HG02943 (cell line): ENCODE measurements around the gene YPEL3.
"Not testable (repeated sequence)": the region's sequence is repeated elsewhere in the genome, so short reads cannot be mapped to it uniquely, and the experiment has no call there.

Experiments used
- ATAC-seq: cut with Tn5 transposase; IDR thresholded peaks from one replicate; pipeline ENCODE4 v1.9.1; 2021; ENCODE audit warnings: mild to moderate bottlenecking, low read depth, moderate library complexity; ENCODE audit not compliant: unreplicated experiment

YPEL3 gene

DNA sequence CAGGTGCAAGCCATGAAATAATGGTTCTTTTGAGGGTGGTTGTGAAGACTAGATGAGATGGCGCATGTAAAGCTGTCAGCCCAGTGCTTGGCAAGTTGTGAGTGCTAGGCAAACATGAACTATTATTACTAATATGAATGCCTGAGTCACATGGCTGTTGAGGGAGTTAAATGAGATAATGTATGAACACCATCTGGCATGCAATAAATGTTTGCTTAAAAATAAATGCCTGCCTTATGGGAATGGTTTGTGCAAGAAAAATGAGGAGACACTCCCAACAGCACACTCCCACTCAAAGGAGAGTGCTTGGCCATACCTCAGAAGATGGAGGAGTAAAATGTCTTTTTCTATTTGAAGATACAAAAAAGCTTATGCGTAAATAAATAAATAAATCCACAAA is 23.4 kb upstream of the YPEL3 start:
- no peak for ATAC-seq

DNA sequence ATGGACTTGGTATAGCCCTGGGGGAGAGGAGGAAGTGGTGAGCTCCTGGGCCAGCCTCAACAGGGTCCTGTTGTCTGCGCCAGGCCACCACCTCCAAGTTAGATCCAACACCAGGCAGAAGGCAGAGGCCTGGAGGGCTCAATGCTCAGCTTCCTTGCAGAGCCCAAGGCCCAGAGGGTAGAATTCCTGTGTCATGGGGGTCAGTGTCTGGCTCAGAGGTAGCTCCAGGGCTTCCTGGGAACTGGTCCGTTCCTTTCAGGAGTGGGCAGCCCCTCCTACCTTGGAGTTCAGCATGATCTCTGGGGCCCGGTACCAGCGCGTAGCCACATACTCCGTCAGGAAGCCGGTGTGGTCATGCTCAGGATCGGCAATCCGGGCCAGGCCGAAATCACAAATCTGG is 21.8 kb upstream of the YPEL3 start:
- ATAC-seq, result no peak

DNA sequence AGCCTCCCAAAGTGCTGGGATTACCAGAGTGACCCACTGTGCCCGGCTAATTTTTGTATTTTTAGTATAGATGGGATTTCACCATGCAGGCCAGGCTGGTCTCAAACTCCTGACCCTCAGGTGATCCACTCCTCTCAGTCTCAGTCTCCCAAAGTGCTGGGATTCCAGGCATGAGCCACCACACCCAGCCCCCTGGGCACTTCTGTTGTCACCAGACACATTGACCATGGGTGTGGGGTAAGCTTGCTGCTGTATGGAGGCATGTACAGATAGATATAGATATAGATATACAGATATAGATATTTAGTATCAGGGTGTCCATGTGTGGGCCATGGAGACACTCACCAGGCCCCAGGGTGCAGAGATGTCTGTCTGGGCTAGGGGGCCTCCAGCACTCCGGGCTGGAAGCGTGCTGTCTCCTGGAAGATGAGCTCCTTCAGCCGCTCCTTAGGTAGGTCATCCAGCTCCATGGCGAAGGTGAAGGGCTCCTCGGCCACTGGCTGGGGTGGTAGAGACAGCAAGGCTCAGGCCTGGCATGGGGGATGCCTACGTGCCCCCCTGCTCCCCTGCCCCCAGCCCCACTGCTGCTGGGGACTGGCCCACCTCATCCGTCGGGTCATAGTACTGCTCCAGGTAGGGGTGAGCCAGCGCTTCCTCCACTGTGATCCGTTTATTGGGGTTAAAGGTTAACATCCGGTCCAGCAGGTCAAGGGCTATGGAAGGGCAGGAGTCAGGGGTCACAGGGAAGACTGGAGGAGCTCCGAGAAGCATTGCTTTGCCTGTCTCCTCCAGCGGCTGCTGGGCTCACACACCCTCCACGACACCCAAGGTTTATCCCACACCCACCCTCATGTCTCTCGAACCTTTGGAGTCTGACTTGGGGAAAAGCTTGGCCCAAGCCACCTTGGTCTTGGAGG is 20.5 kb upstream of the YPEL3 start:
- no peak for ATAC-seq

DNA sequence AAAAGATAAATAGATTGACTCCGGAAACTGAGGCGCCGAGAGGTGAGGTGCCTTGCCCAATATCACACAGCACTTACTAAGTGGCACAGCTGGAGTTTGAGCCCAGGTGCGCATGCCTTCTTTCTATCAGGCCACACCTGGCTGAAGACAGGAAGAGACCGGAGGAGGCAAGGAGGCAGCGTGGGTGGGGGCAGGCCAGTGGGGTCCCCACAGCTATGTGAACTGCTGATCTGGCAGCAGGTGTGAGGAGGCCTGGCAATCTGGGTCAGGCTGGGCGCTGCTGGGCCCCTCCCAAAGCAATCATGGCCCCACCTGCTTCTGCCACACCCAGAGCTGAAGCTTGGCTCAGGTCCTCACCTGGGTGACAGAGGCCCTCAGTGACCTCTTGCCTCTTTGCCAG is 19.2 kb upstream of the YPEL3 start:
- no peak for ATAC-seq

DNA sequence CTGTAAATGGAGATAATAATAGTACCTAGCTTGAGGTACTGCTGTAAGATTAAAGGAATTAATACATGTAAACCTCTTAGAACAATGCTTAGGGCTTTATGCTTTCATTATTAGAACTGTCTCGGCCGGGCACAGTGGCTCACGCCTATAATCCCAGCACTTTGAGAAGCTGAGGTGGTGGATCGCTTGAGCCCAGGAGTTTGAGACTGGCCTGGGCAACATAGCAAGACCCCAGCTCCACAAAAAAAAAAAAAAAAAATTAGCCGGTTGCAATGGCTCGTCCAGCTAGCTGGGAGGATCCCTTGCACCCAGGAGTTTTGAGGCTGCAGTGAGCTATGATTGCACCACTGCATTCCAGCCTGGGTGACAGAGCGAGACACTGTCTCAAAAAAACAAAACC is 18.8 kb upstream of the YPEL3 start:
- not testable (repeated sequence) for ATAC-seq

DNA sequence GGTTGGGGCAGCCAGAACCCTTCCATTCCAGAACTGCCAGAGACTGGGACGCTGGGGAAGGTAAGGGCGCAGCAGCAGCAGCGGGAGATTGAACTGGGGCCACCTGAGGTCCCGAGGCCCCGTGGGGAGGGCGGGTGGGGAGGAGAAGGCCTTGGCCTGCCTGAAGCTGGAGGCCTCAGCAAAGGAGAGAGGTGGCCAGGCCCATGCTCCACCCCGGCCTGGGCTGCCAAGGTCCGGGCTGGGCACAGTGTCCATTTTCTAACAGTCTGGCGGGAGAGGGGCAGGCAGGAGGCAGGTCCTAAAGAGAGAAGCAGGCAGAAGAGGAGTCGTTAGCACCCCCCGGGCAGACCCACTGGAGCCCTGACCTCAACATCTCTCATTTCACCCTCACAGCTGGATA is 18.4 kb upstream of the YPEL3 start:
- ATAC-seq, result no peak

DNA sequence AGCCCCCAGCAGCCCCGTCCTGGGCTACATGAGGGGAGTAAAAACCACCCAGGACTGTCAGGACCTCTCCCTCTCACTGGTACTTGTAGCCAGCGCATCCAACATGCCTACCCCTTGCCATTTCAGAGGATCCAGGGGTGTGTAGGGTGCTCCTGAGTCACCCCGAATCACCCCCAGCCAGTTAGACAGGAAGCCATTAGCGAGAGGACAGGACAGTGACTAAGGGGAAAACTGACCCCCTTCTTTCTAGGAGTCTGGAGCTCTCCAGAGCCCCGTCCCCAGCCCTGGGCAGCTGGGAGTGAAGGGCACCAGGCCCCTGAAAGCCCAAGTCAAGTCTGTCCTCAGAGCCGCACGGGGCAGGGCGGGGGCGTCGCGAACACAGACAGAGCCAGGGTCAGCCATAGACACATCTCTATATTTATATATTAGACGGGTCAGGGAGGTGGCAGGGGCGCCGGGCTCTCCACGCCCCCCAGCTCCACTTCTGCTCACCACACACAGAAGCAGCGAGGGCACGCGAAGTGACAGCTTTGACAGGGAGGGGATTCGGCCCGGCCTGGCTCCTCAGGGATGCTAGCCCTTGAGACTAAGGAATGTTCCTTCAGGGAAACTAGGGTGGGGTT is 17.8 kb upstream of the YPEL3 start:
- ATAC-seq, result no peak

DNA sequence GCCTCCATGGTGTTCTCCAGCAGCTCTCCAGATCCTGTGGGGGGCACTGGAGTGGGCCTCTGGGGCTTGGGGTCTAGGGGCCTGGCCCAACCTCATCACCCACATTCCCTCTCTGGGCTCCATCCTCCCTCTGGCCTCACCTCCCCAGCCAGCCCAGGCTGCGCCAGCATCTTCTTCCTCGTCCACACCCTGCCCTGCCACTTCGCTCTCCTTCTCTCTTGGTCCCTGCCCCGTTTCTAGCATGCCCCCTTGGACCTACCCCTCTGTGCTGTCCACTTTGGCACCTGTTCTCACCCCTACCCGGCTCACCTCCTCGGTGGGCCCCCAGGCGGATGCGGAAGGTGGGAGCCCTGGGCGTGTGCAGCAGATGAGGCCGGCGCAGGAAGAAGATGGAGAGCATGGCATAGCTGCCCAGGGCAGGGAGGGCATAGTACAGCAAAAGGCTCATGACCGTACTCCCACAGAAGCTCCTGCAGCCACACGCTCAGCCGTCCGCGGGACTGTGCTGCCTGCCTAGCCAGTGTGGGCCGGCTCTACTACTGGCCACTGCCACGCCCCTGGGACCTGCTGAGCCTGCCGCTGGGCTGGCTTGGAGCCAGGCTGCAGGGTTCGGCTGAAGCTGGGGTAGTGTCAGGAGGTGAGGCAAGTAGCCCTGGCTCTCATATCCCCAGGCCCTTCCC is 17.2 kb upstream of the YPEL3 start, which contains the start of gene GDPD3:
Gene GDPD3, minus strand, starts transcription at position 507 of the 680 bp plus-strand sequence. Its CDS starts 59 bp downstream, at position 448.
- ATAC-seq, result no peak

DNA sequence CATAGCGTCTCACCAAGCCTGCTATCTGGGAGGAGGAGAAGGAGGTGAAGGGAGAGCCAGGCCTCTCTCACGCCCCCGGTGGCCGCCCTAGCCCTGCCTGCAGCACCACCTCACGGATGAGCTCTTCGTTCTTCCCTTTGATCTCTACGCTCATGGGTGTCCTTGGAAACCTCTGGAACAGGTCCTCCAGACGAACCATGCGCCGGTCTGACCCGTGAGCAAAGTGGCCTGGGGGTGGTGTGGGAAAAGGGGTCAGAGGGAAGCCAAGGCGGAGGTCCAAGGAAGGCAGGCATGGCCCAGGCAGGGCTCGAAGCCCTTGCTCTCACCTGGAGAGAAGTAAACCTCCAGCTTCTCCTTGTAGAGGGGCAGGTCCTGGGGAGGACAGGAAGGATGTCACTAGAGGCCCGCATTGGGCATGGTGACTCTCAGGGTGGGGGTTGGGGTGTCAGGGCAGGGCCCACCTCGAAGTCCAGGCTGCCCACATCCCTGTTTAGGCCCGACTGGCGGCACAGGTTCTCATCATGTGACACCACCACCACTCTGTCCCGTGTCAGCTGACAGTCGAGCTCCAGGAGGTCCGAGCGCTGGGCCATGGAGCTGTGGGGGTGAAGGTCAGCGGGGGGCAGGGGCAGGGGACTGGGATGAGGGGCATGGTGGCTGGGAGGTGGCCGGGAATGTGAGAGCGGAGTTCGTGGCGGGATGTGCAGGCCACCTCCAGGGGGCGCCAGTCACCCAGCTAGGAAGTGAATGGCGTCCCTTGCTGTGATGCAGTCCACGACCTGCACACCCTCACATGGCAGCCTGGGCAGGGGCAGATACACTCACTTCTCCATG is 16.4 kb upstream of the YPEL3 start:
- no peak for ATAC-seq

DNA sequence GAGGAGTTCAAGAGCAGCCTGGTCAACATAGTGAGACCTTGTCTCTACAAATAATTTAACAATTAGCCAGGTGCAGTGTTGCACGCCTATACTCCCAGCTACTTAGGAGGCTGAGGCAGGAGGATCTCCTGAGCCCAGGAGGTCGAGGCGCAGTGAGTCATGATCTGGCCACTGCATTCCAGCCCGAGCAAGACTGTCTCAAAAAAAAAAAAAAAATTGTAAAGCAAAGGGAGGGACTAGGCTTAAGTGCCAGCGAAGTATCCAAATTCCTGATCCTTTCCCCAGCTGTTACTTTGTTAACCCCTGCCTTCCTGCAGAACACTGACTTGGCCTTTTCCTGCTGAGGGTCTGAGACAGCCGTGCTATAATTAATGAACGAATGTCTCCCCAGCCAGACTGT is 14.6 kb upstream of the YPEL3 start:
- ATAC-seq, result no peak

DNA sequence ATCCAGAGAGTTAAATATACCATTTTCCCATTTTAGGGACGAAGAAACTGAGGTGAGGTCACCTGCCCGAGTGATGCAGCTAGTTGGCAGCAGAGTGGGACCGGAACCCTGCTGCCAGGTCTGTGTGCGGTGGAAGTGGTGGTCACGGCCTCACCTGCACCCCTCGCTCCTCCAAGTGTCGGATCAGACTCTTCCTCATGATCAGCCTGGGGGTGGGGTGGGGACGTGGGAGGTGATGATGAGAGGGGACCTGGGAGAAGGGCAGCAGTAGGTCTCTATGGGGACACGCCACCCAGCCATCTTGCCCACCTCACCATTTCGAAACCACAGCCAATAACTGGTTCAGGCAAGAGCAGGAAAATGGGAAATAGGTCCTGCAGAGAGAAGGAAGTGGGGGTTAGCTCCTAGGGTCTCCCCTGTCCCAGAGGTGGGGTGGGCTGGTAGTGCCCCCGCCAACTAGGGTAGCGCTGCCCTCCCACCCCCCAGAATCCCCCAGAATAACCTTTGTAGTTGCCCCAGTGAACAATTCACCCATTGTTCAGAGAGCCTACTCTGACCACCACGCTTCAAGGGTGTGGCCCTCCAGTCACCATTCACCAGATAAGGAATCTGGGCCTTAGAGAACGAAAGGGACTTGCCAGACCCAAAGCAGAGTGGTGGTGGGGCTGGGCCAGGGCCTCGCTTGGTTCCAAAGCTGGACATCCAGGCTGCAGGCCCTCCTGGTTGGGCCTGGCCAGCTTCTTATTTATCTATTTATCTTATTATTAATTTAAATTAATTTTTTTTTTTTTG is 12.2 kb upstream of the YPEL3 start:
- ATAC-seq, result no peak

DNA sequence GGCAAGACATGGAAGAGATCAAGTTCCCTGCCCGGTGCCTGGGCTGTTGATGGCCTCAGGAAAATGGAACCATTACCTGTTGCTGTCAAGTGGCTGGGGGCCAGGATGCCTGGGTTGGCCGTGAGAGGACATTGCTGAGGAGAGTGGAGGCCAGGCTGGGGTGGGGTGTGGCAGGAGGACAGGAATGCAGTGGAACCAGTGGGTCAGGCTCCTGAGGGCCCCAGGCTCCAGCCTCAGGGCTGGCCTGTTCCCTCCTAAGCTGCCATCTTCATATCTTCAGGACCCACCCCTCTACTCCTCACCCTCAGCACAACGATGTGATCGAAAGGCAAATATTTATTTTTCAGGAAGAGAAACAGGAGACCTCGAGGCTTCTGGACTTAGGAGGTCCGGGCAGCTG is 8.5 kb upstream of the YPEL3 start:
- ATAC-seq, result no peak

DNA sequence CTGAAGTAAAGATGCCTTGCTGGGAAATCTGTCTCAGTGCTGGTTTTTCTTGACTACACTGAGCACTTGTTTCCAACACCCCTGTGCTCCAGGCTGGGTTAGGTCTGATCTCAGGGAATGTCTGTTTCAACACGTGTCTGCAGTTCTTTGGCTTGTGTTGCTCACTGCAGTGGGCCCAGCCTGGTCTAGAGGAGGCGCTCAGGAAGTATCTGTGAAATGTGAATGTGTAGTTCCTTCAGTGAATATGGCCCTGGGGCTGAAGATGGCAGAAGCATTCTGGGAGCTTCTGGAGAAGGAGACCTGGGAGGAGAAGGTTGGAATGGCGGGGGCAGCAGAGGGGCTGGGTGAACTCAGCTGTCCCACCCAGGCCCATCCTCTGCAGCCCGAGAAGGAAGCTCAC is 8.1 kb upstream of the YPEL3 start:
- no peak for ATAC-seq

DNA sequence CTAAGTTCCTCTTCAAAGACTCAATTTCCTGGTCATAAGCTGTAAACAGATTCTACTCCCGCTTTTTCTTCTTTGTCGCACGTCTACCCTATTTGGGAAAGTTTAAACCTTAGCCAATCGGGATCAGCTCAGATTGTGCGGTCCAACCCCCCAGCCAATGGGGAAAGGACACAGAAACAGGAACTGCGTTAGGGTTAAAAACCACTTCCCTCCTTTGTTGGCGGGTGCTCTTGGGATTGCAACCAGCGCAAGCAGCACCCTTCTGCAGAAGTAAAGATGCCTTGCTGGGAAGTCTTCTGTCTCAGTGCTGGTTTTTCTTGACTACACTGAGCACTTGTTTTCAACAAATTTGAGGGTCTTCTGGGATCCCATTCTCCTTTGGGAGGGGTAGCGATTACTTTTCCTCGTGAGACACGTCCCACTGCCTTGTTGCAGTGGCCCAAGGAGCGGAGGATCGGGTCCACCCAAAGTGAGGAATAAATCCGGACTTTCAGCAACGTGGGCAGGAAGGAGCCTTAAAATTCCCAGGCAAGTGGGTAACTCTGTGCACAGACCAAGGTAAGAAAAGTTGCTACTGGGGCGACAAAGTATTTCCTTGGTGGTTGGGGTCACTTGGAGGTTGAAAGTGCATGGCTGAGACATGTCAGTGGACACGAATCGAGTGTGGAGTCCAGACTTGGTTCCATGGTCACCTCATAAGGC is 1.0 kb upstream of the YPEL3 start:
- no peak for ATAC-seq

DNA sequence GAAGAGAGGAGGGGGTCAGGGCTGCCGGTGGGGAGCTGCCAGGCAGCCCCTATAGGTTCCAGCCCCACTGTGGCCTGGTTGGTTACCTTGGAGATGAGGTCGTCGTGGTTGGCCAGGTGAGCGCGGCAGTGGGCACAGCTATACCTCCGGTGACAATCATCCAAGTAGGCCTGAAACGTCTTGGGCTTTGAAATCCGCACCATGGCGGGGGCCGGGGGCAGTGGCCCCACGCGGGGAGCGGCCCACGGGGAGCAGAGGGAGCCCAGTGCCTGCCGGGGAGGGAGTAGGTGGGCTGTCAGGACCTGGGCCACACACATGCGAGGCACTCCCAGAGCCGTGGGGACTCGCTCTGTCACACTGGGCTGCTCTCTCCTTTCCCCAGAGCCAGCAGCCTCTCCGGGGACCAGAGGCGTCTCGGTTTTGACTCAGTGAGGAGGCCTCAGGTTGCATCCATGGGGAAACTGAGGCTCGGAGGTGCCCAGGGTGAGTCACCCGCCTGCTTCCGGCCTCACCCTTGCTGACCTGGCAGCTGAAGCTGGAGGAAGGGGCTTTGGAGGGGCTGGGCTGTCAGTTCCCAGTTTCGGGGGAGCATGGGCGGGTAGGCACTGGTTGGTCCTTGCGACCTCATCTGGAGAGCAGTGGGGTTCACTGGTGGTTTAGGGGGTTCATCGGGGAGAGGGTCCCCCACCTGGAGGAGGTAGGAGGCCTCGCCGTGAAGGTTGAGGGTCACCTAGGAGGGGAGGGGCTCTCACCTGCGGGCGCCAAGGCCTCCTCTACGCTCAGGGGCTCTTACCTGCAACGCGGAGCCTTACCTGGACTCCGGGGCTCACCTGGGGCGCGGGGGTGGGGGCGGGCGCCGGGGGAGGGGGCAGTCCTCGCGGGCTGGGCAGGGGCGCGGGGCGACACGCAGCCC is 591 bp downstream of the YPEL3 start:
- no peak for ATAC-seq

DNA sequence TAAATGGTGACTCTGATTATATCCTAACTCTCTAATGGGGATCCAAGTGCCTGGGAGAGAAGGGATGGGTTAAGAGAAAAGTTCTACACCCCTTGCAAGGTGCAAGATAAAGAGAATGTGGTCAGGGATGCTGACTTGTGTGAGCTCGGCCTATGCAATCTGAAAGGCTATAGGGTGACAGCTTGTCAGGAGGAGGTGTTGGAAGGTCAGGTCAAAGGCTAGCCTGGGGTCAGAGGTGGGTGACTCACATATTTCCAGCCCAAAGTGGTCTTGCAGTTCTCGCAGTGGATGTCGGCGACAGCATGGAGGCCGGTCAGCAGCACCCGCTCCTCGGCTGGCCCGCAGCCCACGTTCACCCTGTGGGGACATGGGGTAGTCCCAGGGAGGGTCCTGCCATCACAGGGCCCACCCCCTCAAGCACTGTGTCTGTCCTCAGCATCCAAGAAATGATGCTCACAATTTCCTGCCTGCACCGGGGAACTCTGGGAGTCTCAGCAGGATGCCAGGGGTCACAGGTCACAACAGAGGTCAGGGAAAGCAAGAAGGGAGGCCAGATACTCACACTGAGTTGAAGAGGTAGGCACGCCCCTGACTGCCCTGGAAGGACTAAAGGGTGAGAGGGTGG is 1.4 kb downstream of the YPEL3 start:
- no peak for ATAC-seq

DNA sequence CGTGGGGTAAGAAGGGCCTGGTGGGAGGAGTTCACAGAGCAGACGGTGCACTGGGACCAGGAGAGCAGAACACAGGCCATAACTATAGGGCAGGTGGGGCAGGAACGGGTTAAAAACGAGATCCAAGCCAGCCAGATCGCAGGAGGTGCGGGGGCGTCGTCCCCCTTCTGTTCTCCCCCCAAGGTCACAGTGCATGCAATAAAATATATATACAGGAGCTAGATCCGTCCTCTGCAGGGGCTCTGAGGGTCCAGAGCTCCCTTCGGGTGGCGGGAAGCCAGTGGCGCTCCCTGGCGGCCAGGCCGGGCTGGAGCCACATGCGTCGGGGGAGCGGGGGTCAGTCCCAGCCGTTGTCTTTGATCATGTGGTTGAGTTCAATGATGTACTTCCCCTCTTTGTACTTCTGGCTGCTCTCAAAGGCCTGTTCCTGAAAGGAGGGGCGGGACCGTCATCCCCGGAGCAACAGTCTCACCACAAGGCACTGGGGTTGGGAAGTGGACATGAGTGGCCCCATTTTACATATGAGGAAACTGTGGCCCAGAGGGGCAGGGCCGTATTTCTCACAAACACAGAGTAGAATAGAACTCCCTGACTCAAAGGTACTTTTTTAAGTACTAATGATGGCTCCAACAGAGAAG is 3.5 kb downstream of the YPEL3 start:
- peak; percentile 36 for ATAC-seq
